Mammary epithelial cell (primary cell): ENCODE results near the gene NCAPG2.

Experiments used
- CTCF ChIP-seq, 2 donors: IDR thresholded peaks in 1 of 2; conservative IDR thresholded peaks in 1 of 2; 2 replicates each; pipeline ENCODE4 v1.5.1; 2011 to 2012; ENCODE audit warnings: inconsistent platforms in 2 of 2, low read length in 2 of 2, mild to moderate bottlenecking in 2 of 2, control low read depth in 1 of 2, low read depth in 1 of 2; ENCODE audit not compliant: insufficient read depth in 1 of 2; ENCODE audit errors: extremely low read depth in 1 of 2
- EZH2 ChIP-seq: IDR thresholded peaks from 2 replicates; pipeline ENCODE4 v1.6.1; 2012; ENCODE audit warnings: low read length, inconsistent platforms, borderline replicate concordance

- TF ChIP-seq CTCF (conservative IDR thresholded peaks at IDR 0.05 in 1 of 2, IDR thresholded peaks at IDR 0.05 in 1 of 2; ENCODE audit: extremely low read depth in 1 of 2, insufficient read depth in 1 of 2, low read depth in 1 of 2, low read length in 2 of 2): no peak
- no peak for TF ChIP-seq EZH2
These were observed 112.7 kb downstream of the NCAPG2 start for GRCh38 chr7:158591944-158592343.
